Activated CD4-positive, CD25-positive, alpha-beta regulatory T cell treated with anti-CD3 and anti-CD28 coated beads, Interleukin-2, amount 50 U/mL, for 16 hours (primary cell): ENCODE results near the gene CYTH3.
"Not testable (repeated sequence)": the region's sequence is repeated elsewhere in the genome, so short reads cannot be mapped to it uniquely, and the experiment has no call there.

Experiments used
- DNase-seq: peaks from one replicate; pipeline ENCODE4 v3.0.0-alpha.2; 2020; ENCODE audit warnings: low read depth, low spot score

Gene CYTH3

GRCh38 chr7:6229284-6229683 is 43.1 kb downstream of the CYTH3 start:
- not testable (repeated sequence) for DNase-seq

GRCh38 chr7:6228361-6229229 is 43.8 kb downstream of the CYTH3 start:
- no peak for DNase-seq

- no peak for DNase-seq
Measured at GRCh38 chr7:6227294-6227846, 45.1 kb downstream of the CYTH3 start.

GRCh38 chr7:6226194-6226799 is 46.1 kb downstream of the CYTH3 start:
- DNase-seq = no peak

DNA sequence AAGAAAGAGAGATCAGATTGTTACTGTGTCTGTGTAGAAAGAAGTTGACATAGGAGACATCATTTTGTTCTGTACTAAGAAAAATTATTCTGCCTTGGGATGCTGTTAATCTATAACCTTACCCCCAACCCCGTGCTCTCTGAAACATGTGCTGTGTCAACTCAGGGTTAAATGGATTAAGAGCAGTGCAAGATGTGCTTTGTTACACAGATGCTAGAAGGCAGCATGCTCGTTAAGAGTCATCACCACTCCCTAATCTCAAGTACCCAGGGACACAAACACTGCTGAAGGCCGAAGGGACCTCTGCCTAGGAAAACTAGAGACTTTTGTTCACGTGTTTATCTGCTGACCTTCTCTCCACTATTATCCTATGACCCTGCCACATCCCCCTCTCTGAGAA is 49.0 kb downstream of the CYTH3 start:
- DNase-seq = not testable (repeated sequence)

DNA sequence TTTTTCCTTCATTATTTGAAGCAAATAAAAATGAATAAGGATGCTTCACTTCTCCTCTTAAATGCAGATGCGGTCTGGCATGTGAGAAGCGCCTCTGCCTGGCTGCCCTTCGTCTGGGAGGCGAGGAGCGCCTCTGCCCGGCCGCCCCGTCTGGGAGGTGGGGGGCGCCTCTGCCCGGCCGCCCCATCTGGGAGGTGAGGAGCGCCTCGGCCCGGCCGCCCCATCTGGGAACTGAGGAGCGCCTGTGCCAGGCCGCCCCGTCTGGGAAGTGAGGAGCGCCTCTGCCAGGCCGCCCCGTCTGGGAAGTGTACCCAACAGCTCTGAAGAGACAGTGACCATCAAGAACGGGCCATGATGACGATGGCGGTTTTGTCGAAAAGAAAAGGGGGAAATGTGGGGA is 49.4 kb downstream of the CYTH3 start:
- not testable (repeated sequence) for DNase-seq

GRCh38 chr7:6221340-6222319 is 50.8 kb downstream of the CYTH3 start:
- DNase-seq = peak; percentile 9

DNA sequence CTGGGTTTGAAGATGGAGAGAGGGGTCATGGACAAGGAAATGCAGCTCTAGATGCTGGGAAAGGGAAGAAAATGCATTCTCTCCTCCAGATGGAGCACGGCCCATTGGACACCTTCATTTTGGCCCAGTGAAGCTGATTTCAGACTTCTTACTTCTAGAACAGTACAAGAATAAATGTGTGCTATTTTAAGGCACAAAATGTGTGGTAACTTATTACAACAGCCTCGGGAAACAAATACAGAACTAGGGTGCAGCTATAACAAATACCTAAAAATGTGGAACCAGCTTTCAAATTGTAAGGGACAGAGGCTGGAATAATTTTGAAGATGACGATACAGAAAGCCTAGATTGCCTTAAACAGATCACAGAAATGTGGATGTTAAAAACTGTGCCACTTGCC is 54.1 kb downstream of the CYTH3 start:
- no peak for DNase-seq

DNA sequence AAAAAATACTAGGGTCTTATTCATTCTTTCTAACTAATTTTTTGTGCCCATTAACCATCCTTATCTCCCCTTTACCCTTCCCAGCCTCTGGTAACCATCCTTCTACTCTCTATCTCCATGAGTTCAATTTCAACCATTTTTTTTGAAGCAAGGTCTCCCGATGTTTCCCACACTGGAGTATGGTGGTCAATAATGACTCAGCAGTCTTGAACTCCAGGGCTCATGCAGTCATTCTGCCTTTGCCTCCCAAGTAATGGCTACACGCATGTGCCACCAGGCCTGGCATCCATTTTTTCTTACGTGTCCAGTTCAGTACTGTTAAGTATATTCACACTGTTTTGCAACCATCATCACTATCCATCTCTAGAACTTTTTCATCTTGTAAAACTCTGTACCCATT is 60.4 kb downstream of the CYTH3 start:
- no peak for DNase-seq

- no peak for DNase-seq
Measured at GRCh38 chr7:6210621-6211372, 61.6 kb downstream of the CYTH3 start.

GRCh38 chr7:6209340-6209739 is 63.1 kb downstream of the CYTH3 start:
- no peak for DNase-seq

DNA sequence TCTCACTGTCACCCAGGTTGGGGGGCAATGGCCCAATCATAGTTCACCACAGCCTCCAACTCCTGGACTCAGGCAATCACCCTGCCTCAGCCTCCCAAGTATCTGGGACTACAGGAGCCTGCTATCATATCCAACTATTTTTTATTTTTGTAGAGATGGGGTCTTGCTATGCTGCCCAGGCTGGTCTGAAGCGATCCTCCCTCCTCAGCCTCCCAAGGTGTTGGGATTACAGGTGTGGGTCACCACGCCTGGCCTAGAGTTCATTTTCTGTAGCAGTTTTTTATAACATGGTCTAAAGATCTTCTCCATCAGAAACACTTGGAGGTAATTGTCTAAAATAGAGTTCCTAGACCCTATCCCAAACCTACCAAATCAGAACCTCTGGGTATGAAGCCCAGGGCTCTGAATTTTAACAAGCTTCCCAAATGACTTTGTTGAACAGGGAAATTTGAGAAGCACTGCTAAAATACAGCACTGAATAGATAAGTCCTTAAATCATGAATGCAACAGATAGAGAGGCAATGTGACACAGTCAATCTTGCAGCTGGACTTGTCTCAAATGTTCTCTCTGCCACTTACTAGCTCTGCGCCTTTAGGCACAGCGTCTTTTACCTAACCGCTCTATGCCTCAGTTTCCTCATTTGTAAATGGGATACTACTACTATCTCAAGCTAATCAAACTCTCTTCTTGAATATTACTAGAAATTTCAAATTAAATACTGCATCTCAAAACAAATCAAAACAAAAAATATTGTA is 63.7 kb downstream of the CYTH3 start:
- no peak for DNase-seq

DNA sequence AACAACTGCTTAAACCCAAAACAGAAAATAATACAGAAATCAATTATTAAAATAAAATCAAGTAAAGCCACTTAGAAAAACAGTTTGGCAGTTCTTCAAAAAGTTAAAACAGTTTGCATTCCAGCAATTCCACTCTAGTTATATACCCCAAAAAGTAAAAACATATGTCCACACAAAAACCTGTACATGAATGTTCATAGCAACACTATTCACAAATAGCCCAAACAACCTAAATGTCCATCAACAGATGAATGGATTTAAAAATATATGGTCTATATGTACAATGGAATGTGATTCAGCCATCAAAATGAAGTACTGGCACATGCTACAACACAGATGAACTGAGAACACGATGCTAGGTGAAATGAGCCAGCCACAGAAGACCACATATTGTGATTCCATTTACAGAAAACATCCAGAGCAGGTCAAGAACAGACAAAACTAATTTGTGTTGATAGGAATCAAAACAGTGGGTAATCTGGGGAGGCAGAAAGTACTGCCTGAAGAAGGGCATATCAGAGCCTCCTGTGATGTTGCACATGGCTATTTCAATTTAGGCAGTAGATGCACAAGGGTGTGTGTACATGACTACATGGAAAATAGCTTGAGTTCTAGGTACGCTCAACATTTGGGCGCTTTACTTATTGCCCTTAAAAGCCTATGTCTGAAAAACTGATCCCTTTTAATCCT is 66.3 kb downstream of the CYTH3 start:
- no peak for DNase-seq

DNA sequence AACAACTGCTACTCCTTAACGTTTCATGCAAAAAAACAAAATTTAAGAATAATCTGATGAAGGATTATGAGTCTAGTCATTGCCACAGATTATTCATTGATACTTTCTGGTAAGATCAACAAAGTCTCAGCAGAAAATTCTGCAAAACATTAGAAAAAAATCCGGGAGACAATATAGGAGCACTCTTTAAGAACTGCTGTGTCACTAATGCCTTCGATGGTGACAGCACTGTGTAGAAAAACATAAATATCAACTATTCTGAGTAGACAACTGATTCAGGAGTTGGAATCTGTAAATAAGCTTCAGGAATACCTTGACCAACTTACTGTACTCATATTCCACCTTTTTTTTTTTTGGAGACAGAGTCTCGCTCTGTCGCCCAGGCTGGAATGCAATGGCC is 69.0 kb downstream of the CYTH3 start:
- DNase-seq = no peak

DNA sequence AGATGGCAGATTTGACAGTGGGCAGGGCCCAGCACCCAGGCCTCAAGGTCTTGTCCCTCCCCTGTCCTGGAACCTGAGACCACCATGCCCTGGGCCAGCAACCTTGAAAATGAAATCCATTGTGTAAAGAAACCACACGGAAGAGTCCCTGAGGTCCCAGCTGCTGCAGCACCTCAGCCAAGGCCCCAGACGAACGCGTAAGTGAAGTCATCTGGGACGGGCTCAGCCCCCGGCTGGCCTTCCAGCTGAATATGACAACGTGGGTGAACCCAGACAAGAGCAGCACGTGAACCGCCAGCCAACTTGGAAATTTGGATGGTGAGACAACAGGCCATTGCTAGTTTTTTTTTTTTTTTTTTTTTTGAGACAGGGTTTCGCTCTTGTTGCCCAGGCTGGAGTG is 70.3 kb downstream of the CYTH3 start:
- DNase-seq = no peak

- DNase-seq = no peak
Measured at GRCh38 chr7:6200971-6201370, 71.5 kb downstream of the CYTH3 start.

DNA sequence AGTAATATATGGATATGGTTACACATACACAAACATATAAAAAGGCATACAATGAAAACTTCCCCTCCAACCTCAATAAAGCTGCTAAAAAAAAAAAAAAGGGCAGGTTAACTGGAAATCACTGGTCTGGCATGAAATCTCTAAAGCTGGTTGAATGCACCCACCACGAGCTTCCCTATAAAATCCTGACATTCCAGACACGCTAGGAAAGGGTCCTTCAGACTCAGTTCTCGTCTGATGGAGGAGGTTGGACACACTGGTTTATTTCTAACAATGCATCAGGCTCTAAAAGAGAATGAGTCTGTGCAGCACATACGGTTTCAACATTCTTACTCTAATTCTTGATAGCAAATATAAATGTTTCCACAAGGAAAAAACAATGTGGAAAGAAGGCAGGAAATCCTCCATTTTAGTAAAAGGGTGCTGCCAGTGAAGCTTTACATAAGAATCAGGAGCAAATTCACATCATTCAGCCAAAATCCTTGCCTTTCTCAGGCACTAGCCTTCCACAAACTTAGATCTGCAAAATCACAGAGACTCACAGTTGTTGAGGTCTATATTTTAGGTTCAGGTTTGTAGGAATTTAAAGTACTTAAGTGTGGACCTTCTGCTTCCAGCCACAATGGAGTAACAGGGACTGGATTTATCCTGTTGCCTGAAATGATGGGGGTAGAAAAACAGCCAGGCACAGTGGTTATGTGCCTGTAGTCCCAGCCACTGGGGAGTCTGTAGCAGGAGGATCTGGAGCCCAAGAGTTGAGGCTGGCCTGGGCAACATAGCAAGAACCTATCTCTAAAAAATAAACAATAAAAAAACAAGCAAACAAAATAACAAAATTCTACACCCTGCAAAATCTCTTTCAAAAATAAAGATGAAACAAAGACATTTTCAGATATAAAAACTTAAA is 73.5 kb downstream of the CYTH3 start:
- DNase-seq = no peak

DNA sequence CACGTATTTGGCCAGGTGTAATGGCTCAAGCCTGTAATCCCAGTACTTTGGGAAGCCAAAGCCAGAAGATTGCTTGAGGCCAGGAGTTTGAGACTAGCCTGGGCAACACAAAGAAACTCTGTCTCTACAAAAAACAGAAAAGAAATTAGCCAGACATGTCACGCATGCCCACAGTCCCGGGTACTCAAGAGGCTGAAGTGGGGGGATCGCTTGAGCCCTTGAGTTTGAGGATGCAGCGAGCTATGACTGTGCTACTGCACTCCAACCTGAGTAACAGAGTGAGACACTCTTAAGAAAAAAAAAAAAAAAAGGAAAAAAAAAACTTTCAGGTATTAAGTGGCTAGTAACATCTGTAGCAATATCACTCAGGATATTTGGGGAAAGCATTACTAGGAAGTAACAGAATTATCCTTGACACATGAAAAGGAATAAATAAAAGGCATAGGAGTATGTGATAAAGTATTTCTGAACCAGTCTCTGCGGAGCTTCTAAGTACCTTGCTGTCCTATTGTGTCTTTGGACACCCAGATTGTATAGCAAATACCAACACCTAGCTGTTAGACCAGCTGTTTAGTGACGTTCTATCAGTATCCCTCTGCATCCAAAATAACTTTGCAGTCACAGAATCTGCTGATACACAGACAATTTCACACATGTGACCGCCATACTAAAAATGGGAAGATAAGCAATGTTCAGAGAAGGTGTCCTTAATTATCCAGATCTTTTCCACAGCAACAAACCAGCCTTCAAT is 74.4 kb downstream of the CYTH3 start:
- no peak for DNase-seq
